ENCODE data around the gene PCSK5. TPM values are rescaled to one million over a fixed set of nuclear protein-coding genes. Genes with fewer than 3 reads are reported as not detected.

PCSK5 gene
- total and polyA plus RNA-seq, 12 donors = 2.2 to 31.8 (median 8.4) TPM

- no peak overlapping the region for H3K27ac ChIP-seq
- H3K36me3 ChIP-seq (replicated peaks in 1 of 2) = no peaks in the 10 kb centered on the region
- no peak overlapping the region for H3K4me3 ChIP-seq
- no peak for DNase-seq
- WGBS, 4 donors = 88 to 95% (median 93%) methylated on average over 11 of the region's 11 CpGs
- intact Hi-C loops (cut with DNase I) = loop anchor here in 1 of 2 donors (10.0 kb wide), 1 partner anchor 408 kb away; no protein-coding TSS in a partner anchor
- no peaks in the 10 kb centered on the region for H3K9me3 ChIP-seq (replicated peaks in 1 of 3)
- no peak for TF ChIP-seq POLR2A (IDR thresholded peaks at IDR 0.05)
- TF ChIP-seq, protein P1, sequence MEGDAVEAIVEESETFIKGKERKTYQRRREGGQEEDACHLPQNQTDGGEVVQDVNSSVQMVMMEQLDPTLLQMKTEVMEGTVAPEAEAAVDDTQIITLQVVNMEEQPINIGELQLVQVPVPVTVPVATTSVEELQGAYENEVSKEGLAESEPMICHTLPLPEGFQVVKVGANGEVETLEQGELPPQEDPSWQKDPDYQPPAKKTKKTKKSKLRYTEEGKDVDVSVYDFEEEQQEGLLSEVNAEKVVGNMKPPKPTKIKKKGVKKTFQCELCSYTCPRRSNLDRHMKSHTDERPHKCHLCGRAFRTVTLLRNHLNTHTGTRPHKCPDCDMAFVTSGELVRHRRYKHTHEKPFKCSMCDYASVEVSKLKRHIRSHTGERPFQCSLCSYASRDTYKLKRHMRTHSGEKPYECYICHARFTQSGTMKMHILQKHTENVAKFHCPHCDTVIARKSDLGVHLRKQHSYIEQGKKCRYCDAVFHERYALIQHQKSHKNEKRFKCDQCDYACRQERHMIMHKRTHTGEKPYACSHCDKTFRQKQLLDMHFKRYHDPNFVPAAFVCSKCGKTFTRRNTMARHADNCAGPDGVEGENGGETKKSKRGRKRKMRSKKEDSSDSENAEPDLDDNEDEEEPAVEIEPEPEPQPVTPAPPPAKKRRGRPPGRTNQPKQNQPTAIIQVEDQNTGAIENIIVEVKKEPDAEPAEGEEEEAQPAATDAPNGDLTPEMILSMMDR (IDR thresholded peaks at IDR 0.05) = no peak
- no peaks in the 10 kb centered on the region for H3K4me1 ChIP-seq (replicated peaks in 1 of 2)
- H3K27me3 ChIP-seq = no peaks in the 10 kb centered on the region
Observed at GRCh38 chr9:75876999-75877640, 13.4 kb upstream of the PCSK5 start.

DNA sequence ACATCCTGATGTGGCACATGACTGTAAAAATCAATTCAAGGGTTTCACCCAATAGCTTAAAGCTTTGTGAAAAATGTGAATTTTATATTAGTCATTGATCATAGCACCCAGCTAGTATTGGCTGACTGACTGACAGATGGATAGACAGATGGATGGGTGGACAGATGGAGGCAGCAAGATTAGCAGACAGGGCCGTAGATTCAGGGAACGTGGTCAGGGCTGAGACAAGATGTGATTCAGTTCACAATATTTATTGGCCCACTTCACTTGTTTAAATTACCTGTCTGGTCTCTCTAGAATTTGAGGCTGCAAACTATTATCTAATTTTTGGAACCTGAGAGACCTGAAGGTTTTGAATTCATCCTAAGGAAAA is 12.0 kb upstream of the PCSK5 start:
- DNase-seq = no peak
- no peaks in the 10 kb centered on the region for H3K36me3 ChIP-seq (replicated peaks in 1 of 2)
- intact Hi-C loops (cut with DNase I) = loop anchor here in 1 of 2 donors (10.0 kb wide), 1 partner anchor 406 kb away; no protein-coding TSS in a partner anchor
- TF ChIP-seq, protein P1 (IDR thresholded peaks at IDR 0.05) = no peak
- TF ChIP-seq POLR2A (IDR thresholded peaks at IDR 0.05) = no peak
- H3K4me3 ChIP-seq = no peak overlapping the region
- H3K27ac ChIP-seq = no peak overlapping the region
- 82 to 90% (median 84%) methylated on average over 2 of the region's 2 CpGs for WGBS, 4 donors
- no peaks in the 10 kb centered on the region for H3K9me3 ChIP-seq (replicated peaks in 1 of 3)
- H3K4me1 ChIP-seq (replicated peaks in 1 of 2) = no peaks in the 10 kb centered on the region
- no peaks in the 10 kb centered on the region for H3K27me3 ChIP-seq

- TF ChIP-seq, protein P1 (IDR thresholded peaks at IDR 0.05) = no peak
- TF ChIP-seq POLR2A (IDR thresholded peaks at IDR 0.05) = no peak
- no peak for DNase-seq
- no peaks in the 10 kb centered on the region for H3K27me3 ChIP-seq
- H3K9me3 ChIP-seq (replicated peaks in 1 of 3) = no peaks in the 10 kb centered on the region
- H3K27ac ChIP-seq = no peak overlapping the region
- WGBS, 4 donors = 61 to 78% (median 73%) methylated on average over 1 of the region's 1 CpG
- H3K4me1 ChIP-seq (replicated peaks in 1 of 2) = no peaks in the 10 kb centered on the region
- no peaks in the 10 kb centered on the region for H3K36me3 ChIP-seq (replicated peaks in 1 of 2)
- no peak overlapping the region for H3K4me3 ChIP-seq
- intact Hi-C loops (cut with DNase I) = loop anchor here in 1 of 2 donors (10.0 kb wide), 1 partner anchor 414 kb away; no protein-coding TSS in a partner anchor
Observed at GRCh38 chr9:75880618-75881017, 9.9 kb upstream of the PCSK5 start.

- H3K9me3 ChIP-seq (replicated peaks in 1 of 3) = no peaks in the 10 kb centered on the region
- no peak overlapping the region for H3K4me3 ChIP-seq
- no peaks in the 10 kb centered on the region for H3K4me1 ChIP-seq (replicated peaks in 1 of 2)
- H3K27ac ChIP-seq = no peak overlapping the region
- H3K36me3 ChIP-seq (replicated peaks in 1 of 2) = no peaks in the 10 kb centered on the region
- intact Hi-C loops (cut with DNase I) = loop anchor here in 1 of 2 donors (10.0 kb wide), 1 partner anchor 413 kb away; no protein-coding TSS in a partner anchor
- 87 to 100% (median 91%) methylated on average over 1 of the region's 1 CpG for WGBS, 4 donors
- TF ChIP-seq, protein P1 (IDR thresholded peaks at IDR 0.05) = no peak
- TF ChIP-seq POLR2A (IDR thresholded peaks at IDR 0.05) = no peak
- H3K27me3 ChIP-seq = no peaks in the 10 kb centered on the region
- DNase-seq = no peak
Observed at GRCh38 chr9:75881761-75882160, 8.7 kb upstream of the PCSK5 start.

Data from adrenal gland (tissue), 12 donors.